ENCODE results near the gene ZNF420.

DNA sequence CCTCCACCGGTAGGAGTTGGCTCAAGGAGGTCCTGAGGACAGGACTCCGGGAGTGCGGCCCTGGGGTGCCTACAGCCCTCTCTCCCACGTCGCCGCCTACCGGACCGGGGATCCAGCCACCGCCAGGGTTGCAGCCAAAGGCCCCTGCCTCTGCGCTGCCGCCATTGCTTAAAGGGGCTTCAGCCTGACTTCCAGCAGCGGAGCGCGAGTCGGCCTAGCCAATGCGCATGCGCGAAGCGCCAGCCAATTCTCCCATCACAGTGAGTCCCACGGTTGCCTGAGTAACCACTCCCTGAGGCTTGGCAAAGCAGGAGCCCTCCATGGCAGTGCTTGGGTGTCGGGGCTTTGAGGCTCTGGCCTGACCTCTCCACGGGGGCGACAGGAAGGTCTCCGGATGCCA, 21.5 kb upstream of the ZNF420 start:
- TF ChIP-seq, protein P1, sequence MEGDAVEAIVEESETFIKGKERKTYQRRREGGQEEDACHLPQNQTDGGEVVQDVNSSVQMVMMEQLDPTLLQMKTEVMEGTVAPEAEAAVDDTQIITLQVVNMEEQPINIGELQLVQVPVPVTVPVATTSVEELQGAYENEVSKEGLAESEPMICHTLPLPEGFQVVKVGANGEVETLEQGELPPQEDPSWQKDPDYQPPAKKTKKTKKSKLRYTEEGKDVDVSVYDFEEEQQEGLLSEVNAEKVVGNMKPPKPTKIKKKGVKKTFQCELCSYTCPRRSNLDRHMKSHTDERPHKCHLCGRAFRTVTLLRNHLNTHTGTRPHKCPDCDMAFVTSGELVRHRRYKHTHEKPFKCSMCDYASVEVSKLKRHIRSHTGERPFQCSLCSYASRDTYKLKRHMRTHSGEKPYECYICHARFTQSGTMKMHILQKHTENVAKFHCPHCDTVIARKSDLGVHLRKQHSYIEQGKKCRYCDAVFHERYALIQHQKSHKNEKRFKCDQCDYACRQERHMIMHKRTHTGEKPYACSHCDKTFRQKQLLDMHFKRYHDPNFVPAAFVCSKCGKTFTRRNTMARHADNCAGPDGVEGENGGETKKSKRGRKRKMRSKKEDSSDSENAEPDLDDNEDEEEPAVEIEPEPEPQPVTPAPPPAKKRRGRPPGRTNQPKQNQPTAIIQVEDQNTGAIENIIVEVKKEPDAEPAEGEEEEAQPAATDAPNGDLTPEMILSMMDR (conservative IDR thresholded peaks at IDR 0.05; ENCODE audit: low read depth, low read length), result no peak
- no peak for TF ChIP-seq EZH2 (IDR thresholded peaks at IDR 0.05; ENCODE audit: borderline replicate concordance, low read depth, low read length, poor library complexity, severe bottlenecking)
